Mucosa of rectum (tissue), 2 donors: ENCODE results near the gene LIN7A.
"Not testable (repeated sequence)": the region's sequence is repeated elsewhere in the genome, so short reads cannot be mapped to it uniquely, and the experiment has no call there.

ENCODE experiments used
- H3K27ac ChIP-seq, 2 donors: one replicate each; pipeline ENCODE4 v1.7.0; 2013; ENCODE audit warnings: inconsistent platforms in 2 of 2, low read depth in 2 of 2, low read length in 2 of 2
- H3K27me3 ChIP-seq, 2 donors: one replicate each; pipeline ENCODE4 v1.7.0; 2013; ENCODE audit warnings: low read length in 2 of 2; ENCODE audit not compliant: control insufficient read depth in 2 of 2, insufficient read depth in 2 of 2
- H3K36me3 ChIP-seq, 2 donors: one replicate each; pipeline ENCODE4 v1.7.0; 2013; ENCODE audit warnings: low read length in 2 of 2; ENCODE audit not compliant: control insufficient read depth in 2 of 2, insufficient read depth in 2 of 2
- H3K4me1 ChIP-seq, 2 donors: one replicate each; pipeline ENCODE4 v1.7.0; 2013; ENCODE audit warnings: low read length in 2 of 2, mild to moderate bottlenecking in 1 of 2; ENCODE audit not compliant: control insufficient read depth in 2 of 2, insufficient read depth in 2 of 2
- H3K4me3 ChIP-seq, 2 donors: one replicate each; pipeline ENCODE4 v1.7.0; 2013; ENCODE audit warnings: low read length in 2 of 2
- H3K9ac ChIP-seq, 2 donors: one replicate each; pipeline ENCODE4 v1.7.0; 2013; ENCODE audit warnings: low read length in 2 of 2, low read depth in 1 of 2, mild to moderate bottlenecking in 1 of 2
- H3K9me3 ChIP-seq, 2 donors: one replicate each; pipeline ENCODE4 v1.7.0; 2013; ENCODE audit warnings: low read length in 2 of 2; ENCODE audit not compliant: control insufficient read depth in 2 of 2
- donor health status: healthy.
- donor health status: Normal muscosa, but diverticular disease.

LIN7A gene

DNA sequence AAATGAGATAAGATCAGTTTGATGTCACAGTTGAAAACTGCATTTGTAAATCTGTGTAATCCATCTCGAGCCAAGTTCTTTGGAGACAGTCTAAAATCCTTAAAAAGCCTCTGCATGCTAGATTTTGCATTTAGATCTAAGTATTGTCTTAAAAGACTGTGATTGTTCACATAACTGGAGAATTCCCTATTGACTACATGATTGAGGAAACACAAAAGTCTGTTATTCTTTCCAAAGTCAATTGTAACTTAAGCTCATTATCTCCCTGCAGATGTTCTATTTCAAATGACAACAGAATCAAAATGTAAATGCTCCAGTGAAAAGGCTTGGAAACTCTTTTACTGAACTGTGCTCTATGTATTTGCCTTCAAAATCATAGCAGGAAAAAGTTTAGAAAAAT, 143.2 kb downstream of the LIN7A start:
- no peaks in the 10 kb centered on the region for H3K4me1 ChIP-seq
- no peak overlapping the region for H3K4me3 ChIP-seq
- H3K36me3 ChIP-seq, result no peaks in the 10 kb centered on the region
- H3K27me3 ChIP-seq, result no peaks in the 10 kb centered on the region
- no peak overlapping the region for H3K9ac ChIP-seq
- no peaks in the 10 kb centered on the region for H3K9me3 ChIP-seq
- no peak overlapping the region for H3K27ac ChIP-seq

DNA sequence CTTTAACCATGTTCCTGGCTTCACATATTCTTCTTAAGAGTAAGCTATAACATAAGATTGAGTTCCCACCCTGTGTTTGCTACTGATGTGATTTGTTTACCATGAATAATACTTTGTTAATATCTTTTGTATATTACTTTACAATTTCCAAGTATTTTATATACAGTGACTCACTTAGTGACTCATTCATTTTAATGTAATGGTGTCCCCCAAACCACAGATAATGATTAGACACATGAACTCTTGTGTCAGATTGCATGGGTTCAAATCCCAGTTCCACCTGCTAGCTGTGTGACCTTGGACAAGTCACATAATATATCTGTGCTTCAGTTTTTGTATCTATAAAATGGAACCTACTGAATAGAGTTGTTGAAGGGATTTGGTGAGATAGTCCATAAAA, 144.9 kb downstream of the LIN7A start:
- Histone ChIP-seq H3K27ac (no peak overlapping the region), H3K9me3 (no peaks in the 10 kb centered on the region), H3K4me1 (no peaks in the 10 kb centered on the region), H3K4me3 (no peak overlapping the region), H3K9ac (no peak overlapping the region), H3K36me3 (no peaks in the 10 kb centered on the region), H3K27me3 (no peaks in the 10 kb centered on the region)

DNA sequence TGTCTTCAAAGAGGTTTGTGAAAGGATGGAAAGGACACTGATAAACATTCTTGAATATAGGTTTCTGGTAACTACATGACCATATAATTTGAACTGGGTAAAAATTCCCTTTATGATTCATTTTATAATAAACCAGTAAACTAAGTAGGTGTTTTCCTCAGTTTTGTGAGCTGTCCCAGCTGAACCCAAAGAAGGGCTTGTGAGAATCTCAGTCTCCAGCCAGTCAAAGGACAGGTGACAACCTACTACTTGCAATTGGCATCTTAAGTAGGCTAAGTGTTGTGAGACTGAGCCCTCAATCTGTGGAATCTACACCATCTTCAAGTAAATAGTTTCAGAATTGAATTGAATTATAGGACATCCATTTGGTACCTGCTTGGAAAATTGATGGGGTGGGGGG, 145.9 kb downstream of the LIN7A start:
- H3K27ac ChIP-seq, result no peak overlapping the region
- no peak overlapping the region for H3K4me3 ChIP-seq
- H3K9me3 ChIP-seq, result no peaks in the 10 kb centered on the region

DNA sequence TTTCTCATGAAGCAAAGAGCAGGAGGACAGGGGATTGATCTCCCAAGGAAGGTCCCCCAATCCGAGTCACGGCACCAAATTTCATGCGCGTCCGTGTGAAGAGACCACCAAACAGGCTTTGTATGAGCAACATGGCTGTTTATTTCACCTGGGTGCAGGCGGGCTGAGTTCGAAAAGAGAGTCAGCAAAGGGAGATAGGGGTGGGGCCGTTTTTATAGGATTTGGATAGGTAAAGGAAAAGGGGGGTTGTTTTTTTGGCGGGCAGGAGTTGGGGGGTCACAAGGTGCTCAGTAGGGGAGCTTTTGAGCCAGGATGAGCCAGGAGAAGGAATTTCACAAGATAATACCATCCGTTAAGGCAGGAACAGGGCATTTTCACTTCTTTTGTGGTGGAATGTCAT, 149.3 kb downstream of the LIN7A start:
- H3K36me3 ChIP-seq, H3K27me3 ChIP-seq, H3K4me1 ChIP-seq, H3K9ac ChIP-seq, H3K9me3 ChIP-seq, H3K4me3 ChIP-seq, H3K27ac ChIP-seq: not testable (repeated sequence)

More for the DNA sequence above, 145.9 kb downstream of the LIN7A start:
- H3K9ac ChIP-seq, result no peak overlapping the region
- H3K36me3 ChIP-seq, result no peaks in the 10 kb centered on the region
- H3K4me1 ChIP-seq, result no peaks in the 10 kb centered on the region
- no peaks in the 10 kb centered on the region for H3K27me3 ChIP-seq

DNA sequence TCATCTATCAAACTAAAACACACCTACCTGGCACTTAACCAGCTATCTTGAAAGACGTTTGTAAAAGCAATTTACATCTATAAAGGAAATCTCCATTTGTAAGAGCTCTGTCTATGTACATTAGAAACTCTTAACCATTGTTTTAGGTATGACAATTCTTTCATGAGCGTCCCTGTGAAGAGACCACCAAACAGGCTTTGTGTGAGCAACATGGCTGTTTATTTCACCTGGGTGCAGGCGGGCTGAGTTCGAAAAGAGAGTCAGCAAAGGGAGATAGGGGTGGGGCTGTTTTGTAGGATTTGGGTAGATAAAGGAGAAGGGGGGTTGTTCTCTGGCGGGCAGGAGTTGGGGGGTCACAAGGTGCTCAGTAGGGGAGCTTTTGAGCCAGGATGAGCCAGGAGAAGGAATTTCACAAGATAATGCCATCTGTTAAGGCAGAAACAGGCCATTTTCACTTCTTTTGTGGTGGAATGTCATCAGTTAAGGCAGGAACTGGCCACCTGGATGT, 154.7 kb downstream of the LIN7A start:
- not testable (repeated sequence) for H3K9ac ChIP-seq, H3K4me1 ChIP-seq, H3K9me3 ChIP-seq, H3K4me3 ChIP-seq, H3K36me3 ChIP-seq, H3K27ac ChIP-seq, H3K27me3 ChIP-seq

DNA sequence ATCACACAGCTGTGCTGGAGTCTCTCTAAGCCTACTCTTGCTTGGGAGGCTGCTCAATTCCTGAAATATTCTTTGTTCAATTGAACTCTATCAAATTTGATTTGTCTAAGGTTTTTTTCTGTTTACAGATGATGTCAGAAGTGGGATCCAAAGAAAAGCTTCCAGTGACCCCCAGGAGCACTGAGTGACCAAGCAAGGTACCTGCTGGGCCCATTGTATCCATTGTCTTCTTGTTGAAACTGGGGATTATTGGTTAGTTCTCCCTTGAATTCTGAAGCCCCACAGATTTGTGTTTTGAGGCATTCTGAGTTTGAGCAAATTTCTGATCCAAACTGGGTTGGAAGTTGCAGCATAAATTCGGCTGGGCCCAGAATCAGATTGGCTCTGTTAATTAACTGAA, 156.4 kb downstream of the LIN7A start:
- no peak overlapping the region for H3K4me3 ChIP-seq
- H3K27ac ChIP-seq, result no peak overlapping the region
- H3K4me1 ChIP-seq, result no peaks in the 10 kb centered on the region
- H3K9me3 ChIP-seq, result no peaks in the 10 kb centered on the region
- H3K9ac ChIP-seq, result no peak overlapping the region
- H3K36me3 ChIP-seq, result no peaks in the 10 kb centered on the region
- H3K27me3 ChIP-seq, result no peaks in the 10 kb centered on the region

DNA sequence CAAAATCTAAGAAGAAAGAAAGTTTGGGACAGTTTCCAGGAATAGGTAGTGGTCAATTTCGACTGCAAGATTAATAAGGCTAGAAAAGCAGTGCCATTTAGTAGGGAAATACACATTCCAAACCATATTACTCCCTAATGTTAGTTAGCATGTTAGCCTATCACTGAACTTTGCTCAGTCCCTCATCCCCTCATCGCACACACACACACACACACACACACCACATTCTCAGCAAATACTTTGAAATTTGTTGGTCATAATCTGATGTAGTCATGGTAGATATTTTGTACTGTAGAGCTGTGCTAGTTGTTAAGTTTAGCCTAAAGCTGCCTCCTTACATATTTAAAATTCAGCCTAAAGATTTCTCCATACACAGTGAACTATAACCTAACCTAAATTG, 157.0 kb downstream of the LIN7A start:
- no peaks in the 10 kb centered on the region for H3K36me3 ChIP-seq
- no peak overlapping the region for H3K9ac ChIP-seq
- no peaks in the 10 kb centered on the region for H3K9me3 ChIP-seq
- H3K27me3 ChIP-seq, result no peaks in the 10 kb centered on the region
- no peak overlapping the region for H3K4me3 ChIP-seq
- H3K4me1 ChIP-seq, result no peaks in the 10 kb centered on the region
- no peak overlapping the region for H3K27ac ChIP-seq

DNA sequence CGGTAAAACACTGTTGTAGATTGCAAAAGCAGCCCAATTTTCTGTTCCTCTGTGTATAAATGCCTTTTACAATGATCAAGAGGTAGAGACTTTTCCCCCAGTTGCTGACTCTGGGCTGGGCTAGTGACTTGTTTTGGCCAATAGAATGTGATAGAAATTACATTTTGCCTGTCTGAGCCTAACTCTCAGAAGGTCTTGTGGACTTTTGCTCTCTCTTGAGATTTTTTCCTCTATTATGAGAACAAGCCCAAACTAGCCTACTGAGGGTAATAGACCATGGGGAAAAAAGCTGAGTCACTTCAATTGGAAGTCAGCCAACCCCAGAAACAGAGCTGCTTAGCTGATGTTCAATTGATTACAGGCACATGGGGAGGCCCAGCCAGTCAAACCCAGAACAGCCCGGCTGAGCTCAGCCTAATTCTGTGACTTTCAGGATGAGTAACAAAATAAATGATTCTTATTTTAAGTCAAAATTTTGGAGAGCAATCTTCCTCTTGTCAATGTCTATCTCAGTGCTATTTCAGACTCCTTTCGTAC, 159.7 kb downstream of the LIN7A start:
- Histone ChIP-seq H3K27me3 (no peaks in the 10 kb centered on the region), H3K4me1 (no peaks in the 10 kb centered on the region), H3K9me3 (no peaks in the 10 kb centered on the region), H3K4me3 (no peak overlapping the region), H3K9ac (no peak overlapping the region), H3K27ac (no peak overlapping the region), H3K36me3 (no peaks in the 10 kb centered on the region)

DNA sequence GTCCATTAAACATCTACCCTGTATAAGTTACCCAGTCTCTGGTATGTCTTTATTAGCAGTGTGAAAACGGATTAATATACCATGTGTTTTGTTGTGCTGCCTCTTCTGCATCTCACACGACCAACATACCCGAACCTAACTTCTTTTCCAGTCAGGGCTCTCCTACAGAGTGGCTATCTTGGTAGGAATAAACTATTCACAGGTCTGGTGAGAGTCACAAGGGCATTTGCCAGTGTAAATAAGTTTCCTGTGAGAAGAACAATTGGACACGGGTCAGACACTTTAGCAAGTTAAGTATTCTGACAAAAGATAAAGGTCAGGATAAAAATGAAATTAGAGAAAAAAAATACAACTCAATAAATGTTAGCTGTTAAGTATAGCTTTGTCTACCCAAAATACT, 160.1 kb downstream of the LIN7A start:
- no peaks in the 10 kb centered on the region for H3K9me3 ChIP-seq
- H3K27me3 ChIP-seq, result no peaks in the 10 kb centered on the region
- no peaks in the 10 kb centered on the region for H3K4me1 ChIP-seq
- H3K4me3 ChIP-seq, result no peak overlapping the region
- no peak overlapping the region for H3K9ac ChIP-seq
- H3K36me3 ChIP-seq, result no peaks in the 10 kb centered on the region
- no peak overlapping the region for H3K27ac ChIP-seq

DNA sequence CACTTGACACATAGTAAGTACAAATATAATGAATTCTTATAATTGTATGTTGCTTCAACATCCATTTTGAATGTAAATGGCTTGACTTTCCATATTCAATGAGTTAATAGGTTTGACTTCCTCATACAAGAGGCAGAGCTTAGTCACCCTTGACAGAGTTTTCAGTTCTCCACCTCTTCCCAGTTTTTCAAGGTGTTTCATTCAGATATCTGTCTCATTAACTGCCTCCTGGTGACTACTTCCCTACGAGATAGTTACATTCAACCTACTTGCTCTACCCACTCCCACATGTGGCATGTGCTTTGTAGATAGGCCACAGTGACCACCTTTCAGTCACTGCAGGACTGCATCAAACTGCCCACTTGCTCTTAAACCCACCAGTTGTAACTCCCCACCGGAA, 161.0 kb downstream of the LIN7A start:
- Histone ChIP-seq H3K4me1 (no peaks in the 10 kb centered on the region), H3K27me3 (no peaks in the 10 kb centered on the region), H3K27ac (no peak overlapping the region), H3K9ac (no peak overlapping the region), H3K36me3 (no peaks in the 10 kb centered on the region), H3K9me3 (no peaks in the 10 kb centered on the region), H3K4me3 (no peak overlapping the region)

DNA sequence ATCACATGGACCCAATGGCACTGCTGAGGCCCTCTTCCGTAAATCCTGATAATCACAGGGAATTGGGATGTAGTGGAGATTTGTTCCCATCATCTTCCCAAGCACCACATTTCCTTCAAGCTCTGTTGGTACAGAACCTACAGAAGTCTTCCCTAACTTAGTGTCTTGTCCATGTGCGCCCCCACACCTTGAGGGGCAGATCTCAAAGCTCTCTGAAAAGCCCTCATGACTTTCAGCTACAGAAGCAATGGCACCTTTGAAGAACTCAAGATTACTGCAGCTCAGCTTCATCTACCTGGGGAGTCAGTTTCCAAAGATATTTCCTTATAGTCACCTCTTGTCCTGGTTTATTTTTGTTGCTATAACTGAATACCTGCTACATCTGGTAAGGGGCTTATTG, 166.8 kb downstream of the LIN7A start:
- H3K4me3 ChIP-seq, result no peak overlapping the region
- H3K4me1 ChIP-seq, result no peaks in the 10 kb centered on the region
- no peaks in the 10 kb centered on the region for H3K36me3 ChIP-seq
- no peaks in the 10 kb centered on the region for H3K27me3 ChIP-seq
- H3K9me3 ChIP-seq, result no peaks in the 10 kb centered on the region
- no peak overlapping the region for H3K9ac ChIP-seq
- H3K27ac ChIP-seq, result no peak overlapping the region
